HG02840 (cell line): ENCODE measurements around the gene STAT6.

Experiments used
- ATAC-seq: cut with Tn5 transposase; IDR thresholded peaks from one replicate; pipeline ENCODE4 v1.9.1; 2021; ENCODE audit warnings: mild to moderate bottlenecking, moderate library complexity, moderate number of reproducible peaks; ENCODE audit not compliant: unreplicated experiment, low FRiP score

Gene STAT6

DNA sequence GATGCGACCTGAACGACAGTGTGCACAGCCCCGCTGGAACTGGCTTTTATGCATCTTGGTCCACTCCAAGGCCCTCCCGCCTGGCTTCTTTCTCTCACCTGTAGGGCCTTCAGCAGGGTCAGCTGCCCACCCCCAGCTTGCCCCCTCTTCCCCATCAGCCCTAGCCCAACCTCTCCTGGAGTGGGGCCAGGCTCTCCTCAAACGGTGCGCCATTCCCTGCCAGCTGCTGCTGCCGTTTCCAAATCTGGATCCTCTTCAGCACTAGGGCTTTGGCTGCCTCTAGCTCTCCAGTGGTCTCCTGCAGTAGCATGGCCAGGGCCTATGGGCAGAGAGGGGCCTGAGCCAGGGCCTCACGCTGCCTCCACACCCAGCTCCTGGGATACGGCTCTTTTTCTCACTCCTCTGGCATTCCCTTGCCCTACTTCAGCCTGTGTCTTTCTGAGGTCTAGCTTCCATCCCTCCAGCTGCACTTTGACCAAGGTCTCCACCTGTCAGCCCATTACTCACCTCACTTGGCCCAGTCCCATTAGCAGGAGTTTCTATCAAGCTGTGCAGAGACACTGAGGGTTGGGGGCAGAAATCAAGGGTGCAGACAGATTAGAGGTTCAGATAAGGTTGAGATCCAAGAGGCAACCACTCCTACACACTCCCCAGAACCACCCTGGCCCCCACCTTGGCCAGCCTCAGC is 5.0 kb downstream of the STAT6 start:
- no peak for ATAC-seq

DNA sequence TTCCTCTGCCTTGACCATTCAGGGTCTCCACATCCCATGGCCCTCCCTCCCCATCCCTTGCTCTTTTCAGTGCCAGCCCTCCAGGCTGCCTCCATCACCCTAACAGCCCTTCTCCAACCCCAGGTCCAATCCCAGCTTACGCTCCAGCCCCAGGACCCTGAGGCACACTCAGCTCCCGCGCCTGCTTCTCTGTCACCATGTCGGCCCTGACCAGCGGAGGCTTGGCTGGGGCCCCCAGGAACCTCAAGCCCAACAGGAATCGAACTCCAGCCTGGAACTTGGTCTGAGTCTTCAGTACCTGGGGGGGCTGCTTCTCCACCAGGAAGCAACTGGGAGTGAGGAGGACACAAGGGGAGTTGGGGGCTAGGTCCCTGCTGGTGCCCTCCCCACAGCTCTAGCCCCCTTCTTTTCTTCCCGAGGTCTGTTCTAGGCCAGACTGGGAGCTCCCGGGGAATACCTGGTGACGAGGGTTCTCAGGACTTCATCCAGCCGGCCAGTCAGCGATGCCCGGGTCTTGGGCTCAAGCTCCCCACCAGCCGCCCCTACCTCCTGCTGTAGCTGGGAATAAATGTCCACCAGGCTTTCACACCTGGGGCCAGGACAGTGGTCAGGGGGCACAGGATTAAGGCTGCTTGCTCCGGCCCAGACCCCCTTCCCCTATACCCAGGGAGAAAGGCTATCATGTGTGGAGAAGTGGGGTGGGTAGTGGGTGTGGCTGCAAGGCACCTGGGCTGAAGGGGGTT is 6.0 kb downstream of the STAT6 start:
- no peak for ATAC-seq

DNA sequence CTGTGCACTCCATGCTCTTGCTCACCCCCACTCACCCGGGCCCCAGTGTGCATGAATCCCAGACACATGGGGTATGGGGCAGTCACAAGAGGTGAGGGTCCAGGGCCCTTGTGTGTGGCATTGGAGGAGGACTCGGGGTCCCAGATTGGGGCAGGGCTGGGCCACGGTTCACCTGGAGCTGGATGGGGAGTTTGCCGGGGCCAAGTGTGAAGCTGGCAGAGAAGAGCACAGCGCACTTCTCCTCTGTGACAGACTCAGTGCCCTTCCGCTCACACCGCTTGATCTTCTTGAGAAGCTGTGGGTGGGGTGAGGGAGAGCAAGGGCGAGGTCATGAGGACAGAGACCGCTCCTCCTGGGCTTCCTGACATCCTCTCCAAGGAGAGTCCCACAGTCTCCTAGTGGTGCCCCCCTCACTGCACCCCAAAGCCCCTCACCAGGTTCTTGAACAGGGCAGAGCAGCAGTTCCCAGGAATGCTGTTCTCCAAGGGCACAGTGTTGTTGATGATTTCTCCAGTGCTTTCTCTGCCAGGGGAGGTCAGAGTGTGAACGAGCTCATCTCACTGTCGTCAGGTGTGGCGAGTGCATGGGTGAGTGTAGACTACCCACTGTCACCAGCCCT is 6.8 kb downstream of the STAT6 start:
- ATAC-seq, result no peak

DNA sequence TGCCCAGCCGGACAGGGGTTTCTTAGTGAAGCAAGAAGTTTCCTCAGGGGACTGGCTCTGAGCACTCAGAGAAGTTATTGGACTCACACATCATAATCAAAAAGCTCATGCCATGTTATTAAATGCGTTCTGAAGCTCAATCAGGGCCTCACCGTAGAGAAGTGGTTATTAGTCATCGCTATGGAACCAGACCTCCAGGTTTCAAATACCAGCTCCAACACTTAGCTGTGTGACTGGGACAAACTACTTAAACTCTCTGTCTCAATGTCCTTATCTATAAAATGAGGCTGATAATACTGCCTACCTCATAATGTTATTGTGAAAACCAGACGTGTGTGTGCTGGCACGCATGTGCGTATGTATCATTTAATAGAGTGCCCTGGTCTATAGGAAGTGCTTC is 7.3 kb downstream of the STAT6 start:
- no peak for ATAC-seq

DNA sequence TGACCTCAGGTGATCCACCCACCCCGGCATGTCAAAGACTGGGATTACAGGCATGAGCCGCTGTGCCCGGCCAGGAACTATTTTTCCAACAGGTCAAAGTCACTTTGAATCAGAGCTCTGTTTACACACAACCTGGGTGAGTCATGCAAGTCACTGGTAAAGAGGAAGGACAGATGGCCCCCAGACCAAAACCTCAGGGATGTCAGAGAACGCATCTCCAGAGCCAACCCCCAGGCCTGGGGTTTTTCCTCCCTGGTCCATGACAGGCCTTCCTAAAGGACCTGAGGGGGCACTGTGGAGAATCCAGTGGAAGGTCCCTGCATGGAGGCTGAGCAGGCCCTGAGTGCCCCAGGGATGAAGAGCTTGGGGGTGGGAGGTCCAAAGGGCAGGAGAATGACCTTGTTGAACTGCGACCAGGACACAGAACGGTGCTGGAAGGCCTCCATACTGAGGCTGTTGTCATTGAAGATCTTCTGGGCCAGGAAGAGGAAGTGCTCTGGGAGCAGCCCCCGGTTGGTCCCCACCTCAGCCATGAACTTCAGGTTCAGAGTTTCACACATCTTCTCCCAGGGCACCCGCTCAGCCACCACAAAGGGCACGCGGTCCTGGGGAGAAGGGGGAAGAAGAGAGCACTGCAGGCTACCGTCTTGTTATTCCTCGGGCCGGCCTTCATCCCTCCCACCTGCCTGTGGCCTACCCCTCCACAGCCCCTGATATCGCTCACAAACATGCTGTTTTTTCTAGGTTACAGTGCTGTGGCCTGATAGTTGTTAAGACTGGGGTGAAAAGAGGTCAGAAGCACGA is 9.1 kb downstream of the STAT6 start:
- ATAC-seq, result no peak

DNA sequence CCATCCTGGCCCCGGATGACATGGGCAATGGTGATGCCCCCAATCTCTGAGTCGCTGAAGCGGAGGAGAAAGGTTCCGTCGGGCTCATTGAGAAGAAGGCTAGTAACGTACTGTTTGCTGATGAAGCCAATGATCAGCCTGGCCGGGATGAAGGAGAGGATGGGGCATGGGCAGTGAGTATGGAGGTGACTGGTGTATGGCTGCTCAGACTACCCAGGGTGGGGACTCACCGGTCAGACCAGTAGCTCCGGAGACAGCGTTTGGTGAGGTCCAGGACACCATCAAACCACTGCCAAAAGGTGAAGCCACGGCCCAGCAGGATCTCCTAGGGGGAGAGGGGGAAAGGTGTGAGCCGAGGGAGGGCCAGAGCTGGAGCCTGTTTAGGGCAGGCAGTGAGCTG is 11.4 kb downstream of the STAT6 start:
- ATAC-seq, result no peak

DNA sequence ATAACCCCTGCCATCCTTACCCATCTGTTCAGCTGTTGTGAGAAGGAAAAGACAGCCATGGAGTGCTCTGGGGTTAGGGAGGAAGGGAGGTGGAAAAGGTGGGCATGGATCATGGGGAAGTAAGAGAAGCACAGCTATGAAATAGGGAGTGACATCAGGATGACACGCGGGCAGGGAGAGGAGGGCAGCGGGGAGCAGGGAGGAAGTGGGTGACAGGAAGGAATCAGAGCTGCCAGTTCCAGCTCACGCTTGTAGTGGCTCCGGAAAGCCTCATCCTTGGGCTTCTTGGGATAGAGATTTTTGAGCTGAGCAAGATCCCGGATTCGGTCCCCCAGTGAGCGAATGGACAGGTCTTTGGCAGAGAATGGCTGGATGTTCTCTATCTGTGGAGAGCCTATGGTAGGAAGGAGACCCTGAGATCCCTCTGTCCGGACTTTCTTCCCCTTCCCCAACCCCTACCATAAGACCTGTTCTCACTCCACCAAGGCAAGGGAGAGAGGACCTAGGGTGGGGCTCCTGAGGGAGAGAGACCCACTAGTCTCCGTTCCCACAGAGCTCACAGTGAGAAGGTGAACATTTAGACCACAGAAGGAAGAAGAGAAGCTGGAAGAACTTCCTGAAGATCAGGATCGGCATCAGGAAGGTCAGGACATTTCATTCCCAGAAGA is 12.0 kb downstream of the STAT6 start:
- no peak for ATAC-seq

DNA sequence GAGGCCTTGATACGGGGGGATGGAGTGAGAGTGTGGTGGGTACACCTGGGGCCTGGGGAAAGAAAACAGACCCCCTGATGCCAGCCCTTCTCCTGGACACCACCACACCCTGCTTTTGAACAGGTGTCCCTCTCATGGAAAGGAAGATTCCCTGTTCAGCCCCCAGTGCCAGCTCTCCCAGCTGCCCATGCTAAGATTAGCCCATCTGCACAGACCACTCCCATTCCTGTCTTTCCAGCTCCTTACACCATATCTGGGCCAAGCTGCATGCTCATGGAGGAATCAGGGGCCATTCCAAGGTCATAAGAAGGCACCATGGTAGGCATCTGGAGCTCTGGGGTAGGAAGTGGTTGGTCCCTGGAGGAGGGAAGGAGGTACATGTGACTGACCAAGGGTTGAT is 12.6 kb downstream of the STAT6 start:
- no peak for ATAC-seq

DNA sequence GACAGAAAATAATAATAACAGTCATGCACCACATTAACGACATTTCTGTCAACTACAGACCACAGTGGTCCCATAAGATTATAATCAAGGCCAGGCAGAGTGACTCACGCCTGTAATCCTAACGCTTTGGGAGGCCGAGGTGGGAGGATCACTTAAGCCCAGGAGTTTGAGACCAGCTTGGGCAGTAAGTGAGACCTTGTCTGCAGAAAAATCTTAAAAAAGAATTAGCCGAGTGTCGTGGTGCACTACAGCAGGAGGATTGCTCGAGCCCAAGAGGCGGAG is 13.7 kb downstream of the STAT6 start:
- no peak for ATAC-seq

DNA sequence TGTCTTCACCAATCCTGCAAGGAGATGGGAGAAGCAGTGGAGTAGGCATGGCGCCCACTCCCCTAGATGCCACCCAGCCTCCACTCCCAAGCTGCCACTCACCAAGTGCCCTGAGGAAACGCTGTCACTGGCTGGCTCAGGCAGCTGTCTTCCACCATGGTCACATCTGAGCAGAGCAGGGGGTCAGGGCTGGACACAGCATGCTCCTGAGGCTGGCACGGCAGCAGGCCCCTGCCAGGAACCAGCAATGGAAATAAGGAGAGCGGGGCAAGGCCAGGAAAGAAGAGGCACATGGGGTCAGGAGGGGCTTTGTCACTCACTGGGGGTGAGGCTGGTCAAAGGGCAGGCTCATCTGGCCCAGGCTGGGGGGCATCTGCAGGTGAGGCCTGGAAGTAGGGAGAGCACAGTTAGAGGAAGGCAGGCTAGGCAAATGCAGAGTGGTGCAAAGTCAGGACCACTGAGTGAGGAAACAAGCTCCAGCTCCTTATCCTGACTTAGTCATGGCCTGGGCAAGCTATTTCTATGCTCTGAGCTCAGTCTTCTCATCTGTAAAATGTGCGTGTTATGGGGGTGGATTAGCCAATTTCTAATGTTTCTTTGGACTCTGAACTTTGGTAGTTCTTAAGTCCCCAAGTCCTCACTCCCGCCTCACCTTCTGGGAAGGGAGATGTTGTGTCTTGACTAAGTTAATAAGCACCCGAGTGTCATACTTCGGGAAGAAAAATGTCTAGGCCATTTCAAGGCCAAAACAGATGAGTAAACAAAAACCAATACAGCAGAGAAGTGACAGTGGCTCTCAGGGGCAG is 14.2 kb downstream of the STAT6 start:
- ATAC-seq, result no peak

DNA sequence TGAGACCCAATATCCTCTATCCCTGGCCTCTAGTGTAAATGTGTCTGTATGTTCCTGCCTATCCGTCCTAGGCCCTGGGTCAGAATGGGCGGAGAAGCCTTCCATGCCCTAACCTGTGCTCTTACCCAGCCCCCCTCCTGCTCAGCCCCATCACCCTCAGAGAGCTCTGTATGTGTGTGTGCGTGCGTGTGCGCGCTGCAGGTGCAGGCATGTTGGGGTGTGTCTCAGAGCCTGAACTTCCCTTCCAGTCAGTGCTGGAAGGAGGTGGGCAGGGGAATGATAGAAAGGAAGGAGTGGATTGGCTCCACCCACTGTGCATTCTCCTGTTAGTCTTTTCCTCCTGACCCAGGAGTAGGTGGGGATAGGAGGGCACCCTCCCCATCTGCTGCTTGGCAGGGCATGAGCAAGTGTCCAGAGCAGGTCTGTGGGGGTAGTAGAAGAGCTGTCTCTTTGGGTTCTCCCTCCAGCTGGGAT is 15.0 kb downstream of the STAT6 start:
- no peak for ATAC-seq

DNA sequence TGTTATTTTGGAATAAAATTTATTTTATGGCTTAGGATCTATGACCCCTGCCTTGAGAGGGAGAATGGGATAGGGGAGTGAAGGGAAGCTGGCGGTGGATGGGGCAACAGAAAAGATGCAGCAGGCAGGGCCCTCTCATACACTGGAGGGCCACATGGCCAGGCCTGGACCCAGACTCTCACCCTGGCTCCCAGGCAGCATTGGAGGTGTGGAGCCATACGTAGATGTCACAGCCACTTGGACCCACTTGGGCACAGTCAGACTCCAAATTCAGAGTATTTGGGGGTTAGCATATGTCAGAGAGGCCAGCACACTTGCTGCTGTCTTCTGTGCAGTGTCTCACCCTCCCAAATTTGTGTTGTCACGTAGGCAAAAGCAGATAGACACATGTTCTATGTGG is 15.7 kb downstream of the STAT6 start:
- no peak for ATAC-seq

DNA sequence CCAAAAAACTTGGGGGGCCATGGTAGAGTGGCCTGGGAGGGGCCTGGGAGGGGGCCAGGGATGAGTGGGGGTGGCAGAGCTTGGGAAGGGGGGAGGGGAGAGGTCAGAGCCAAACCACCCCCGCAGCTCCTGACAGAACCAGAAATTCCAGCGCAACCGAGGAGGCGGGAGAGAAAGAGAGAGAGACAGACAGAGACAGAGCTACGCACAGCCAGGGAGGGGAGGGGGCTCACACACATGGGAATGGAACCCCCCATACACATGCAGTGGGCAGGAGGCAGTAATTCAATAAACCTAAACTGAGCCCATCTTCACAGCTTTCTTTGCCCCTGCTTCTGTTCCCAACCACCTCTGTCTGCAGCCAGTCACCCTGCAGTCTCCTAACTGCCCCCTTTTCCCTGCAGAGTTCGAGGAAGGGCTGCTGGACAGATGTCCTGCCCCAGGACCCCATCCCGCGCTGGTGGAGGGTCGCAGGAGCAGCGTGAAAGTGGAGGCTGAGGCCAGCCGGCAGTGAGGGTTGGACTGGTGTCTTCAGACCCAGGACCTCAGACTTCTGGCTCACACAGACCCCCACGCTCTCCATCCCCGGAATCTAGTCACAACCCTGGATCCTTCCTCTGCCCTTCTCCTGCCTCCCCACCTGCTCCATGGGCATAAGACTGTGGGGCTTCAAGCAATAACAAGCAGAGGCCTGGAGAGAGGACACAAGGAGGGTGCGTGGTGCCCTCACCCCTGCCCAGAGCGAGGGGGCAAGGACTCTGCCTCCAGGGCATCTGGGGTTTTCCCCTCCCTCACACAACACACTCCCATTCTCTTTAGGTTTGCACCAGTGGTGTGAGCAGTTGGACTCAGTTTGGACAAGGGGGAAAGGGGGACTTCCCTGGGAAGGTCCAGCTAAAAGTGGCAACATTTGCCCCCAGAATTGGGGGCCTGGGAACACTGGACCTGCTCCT is 16.7 kb downstream of the STAT6 start:
- no peak for ATAC-seq

DNA sequence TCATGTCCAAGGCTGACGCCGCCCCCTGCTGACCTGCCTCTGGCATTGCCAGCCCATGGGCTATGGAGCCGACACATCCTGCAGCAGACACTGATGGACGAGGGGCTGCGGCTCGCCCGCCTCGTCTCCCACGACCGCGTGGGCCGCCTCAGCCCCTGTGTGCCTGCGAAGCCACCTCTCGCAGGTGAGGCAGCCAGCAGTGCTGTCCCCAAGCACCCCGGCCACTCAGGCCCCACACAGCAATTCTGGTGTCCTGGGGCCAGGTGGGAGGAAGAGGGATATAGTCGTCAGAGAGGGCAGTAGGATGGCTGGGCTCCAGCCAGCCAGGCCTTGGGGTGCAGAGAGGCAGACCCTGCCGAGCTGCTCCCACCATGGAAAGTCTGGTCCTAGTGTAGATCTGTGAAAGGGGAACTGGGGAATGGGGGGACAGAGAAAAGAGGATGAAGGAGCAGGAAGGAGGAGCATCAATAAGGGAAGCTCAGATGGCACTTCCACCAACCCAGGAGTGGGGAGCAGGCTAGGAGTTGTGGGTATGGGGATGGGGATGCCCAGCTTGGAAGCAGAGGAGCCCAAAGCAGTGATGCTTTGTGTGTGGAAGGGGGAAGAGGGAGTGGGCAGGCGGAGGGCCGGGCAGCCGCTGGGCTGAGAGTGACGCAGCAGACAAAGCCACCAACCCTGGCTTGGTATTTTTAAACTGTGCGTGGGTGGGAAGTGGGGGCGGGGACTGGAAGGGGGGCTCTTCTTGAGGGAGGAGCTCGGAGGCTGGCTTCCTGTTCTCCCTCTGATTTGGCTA is 17.6 kb downstream of the STAT6 start:
- no peak for ATAC-seq

DNA sequence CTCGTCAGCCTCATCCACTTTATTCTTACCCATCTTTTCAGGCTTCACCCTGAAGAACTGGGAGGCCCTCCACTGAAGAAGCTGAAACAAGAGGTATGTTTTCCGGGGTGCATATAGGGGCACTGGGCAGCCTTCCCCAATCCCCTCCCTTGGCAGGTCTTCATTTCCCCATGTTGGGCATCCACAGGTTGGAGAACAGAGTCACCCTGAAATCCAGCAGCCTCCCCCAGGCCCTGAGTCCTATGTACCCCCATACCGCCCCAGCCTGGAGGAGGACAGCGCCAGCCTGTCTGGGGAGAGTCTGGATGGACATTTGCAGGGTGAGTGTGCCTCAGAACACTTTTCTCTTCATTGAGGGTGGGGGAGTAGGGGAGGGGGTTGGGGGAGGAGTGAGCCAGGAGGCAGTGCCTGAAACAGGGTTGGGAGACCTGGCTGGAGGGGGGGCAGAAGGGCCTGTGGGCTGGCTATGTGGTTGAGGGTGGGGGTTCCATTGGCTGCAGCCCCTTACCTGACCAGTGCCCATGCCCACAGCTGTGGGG is 18.2 kb downstream of the STAT6 start:
- no peak for ATAC-seq

DNA sequence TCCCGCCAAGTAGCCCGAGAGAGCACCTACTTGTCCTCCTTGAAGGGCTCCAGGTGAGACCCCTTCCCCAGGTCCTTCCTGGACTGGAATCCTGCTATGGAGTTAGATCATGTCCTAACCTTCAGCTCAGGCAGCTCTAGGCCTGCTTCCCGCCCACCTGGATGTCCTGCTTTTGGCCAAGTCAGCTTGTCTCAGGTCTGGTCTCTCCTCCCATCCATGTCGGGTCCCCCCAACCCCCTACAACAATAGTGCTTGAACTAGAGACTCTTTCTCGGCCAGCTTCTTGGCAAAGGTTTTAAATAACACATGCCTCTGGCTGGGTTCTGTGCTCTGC is 18.7 kb downstream of the STAT6 start:
- ATAC-seq, result no peak

DNA sequence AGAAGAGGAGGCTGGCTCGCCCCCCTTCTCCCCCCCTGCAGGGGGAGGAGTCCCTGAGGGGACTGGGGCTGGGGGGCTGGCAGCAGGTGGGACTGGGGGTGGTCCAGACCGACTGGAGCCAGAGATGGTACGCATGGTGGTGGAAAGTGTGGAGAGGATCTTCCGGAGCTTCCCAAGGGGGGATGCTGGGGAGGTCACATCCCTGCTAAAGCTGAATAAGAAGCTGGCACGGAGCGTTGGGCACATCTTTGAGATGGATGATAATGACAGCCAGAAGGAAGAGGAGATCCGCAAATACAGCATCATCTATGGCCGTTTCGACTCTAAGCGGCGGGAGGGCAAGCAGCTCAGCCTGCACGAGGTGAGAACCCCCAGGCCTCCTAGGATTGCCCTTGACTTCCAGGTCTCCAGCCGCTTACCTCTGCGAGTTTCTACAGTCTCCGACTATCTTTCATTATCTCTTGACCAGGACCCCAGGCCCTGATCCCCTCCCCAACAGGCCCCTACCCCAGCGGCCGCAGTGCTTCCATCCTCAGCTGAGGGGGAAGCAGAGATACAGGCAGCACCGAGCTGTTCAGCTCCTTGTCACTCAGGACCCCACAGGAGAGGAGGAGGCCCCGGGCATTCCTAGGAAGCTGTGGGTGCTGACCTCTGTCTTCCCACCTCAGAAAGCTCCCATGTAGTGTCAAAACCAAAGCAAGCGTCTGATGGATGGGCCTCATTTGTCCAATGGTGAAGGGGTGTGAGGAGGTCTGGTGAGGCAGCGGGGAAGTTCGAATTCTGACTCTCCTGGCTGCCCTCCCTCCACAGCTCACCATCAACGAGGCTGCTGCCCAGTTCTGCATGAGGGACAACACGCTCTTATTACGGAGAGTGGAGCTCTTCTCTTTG is 19.3 kb downstream of the STAT6 start:
- no peak for ATAC-seq
